Measurements from ENCODE around the gene SLC9A6.
"Not testable (repeated sequence)": the region's sequence is repeated elsewhere in the genome, so short reads cannot be mapped to it uniquely, and the experiment has no call there.

Gene SLC9A6

DNA sequence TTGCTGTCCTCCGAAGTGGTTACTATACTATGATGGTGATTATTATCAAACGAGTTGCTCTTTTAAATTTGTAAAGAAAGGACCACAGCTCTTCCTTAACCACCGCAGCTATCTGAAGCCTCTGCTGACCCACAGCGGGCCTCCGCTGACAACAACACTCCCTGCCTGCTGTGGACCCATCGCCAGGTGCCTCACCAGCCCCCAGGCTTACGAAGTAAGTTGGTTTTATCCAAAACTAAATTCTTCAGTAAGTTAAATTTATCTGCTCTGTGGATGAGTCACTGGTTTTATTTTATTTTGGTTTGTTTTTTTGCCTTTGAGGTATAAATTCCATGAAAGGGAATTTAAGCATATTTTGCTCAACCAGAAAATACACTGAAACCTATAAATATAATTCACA lies 54.7 kb downstream of the SLC9A6 start:
- Mint-ChIP-seq H3K4me1 (ENCODE audit: low read depth) (no peaks in the 10 kb centered on the region), H3K9me3 (no peaks in the 10 kb centered on the region), H3K27me3 (peaks cover 15% of the 10 kb centered on the region), H3K4me3 (no peak overlapping the region), H3K27ac (no peak overlapping the region), H3K36me3 (ENCODE audit: low read depth) (peaks cover 33% of the 10 kb centered on the region)
- DNase-seq: no peak

- Mint-ChIP-seq H3K27me3 (peaks cover 18% of the 10 kb centered on the region), H3K36me3 (ENCODE audit: low read depth) (peaks cover 36% of the 10 kb centered on the region), H3K4me3 (no peak overlapping the region), H3K4me1 (ENCODE audit: low read depth) (no peaks in the 10 kb centered on the region), H3K27ac (no peak overlapping the region), H3K9me3 (no peaks in the 10 kb centered on the region)
- DNase-seq: no peak
Observed at GRCh38 chrX:136041254-136041812, 56.1 kb downstream of the SLC9A6 start.

GRCh38 chrX:136045008-136045407 lies 59.8 kb downstream of the SLC9A6 start:
- Mint-ChIP-seq H3K27me3 (peaks cover 32% of the 10 kb centered on the region), H3K9me3 (no peaks in the 10 kb centered on the region), H3K27ac (no peak overlapping the region), H3K36me3 (ENCODE audit: low read depth) (peaks cover 27% of the 10 kb centered on the region), H3K4me1 (ENCODE audit: low read depth) (no peaks in the 10 kb centered on the region), H3K4me3 (no peak overlapping the region)
- DNase-seq: no peak

DNA sequence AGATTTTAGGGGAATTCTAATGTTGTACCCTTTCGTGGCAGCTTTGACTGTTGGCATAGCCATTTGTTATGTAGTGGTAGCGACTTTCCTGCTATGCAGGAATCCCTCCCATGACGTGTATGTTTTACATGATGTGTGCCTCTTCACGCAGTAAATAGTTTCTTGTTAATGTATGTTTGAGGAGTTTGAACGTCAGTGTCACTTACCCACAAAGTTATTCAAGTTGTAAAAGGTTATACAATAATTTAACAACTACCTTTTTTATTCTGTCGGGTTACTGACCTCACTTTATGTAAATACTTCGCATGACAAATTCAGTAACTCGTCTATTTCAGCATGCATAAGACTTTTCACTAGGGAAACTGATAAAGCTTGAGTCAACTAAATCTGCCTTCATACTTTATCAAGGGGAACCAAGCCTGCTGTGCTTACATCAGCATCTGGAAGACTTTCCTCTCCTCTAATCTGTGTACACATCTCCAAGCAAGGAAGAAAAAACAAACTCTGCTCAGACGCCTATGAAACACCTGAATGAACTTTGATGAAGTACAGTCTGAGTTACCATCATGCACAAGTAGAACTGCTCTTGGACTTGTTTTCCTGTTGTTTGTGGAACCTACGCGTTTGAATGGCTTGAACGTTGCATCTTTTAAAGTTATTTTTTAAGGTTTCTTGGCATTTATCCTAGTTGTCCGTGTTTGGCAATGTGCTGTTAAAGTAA lies 61.2 kb downstream of the SLC9A6 start:
- no peak overlapping the region for H3K27ac Mint-ChIP-seq
- H3K9me3 Mint-ChIP-seq: no peaks in the 10 kb centered on the region
- H3K36me3 Mint-ChIP-seq (ENCODE audit: low read depth): peaks cover 18% of the 10 kb centered on the region

DNA sequence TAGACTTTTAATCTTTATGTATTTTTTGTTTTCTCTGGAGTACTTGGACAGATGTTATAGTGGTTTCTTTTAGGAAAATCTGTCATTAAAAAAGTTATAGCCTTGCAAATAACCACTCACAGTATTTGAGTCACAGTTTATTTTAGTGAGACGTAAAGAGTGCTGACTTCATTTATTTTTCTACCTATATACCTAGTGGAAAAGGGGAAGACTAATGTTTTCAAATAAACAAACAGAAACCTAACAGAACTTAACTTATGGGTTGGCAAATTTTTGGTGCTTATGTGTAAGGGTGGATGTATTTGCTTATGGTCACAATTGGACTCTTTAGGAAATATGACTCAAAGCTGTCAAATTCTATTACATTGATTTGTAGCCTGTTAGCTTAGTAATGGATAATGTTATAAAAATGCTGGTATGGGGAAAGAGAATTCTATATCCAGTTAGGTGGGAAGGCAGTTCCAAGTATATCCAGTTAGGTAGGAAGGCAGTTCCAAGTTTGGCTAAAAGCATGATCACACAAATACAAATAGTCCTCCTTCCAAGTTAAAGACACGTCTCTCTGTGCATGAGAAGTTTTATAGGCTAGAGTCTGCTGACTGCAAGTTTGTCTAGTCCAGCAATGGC lies 61.9 kb downstream of the SLC9A6 start:
- H3K27ac Mint-ChIP-seq: no peak overlapping the region
- H3K4me3 Mint-ChIP-seq: no peak overlapping the region
- H3K9me3 Mint-ChIP-seq: no peaks in the 10 kb centered on the region
- no peaks in the 10 kb centered on the region for H3K4me1 Mint-ChIP-seq (ENCODE audit: low read depth)
- H3K27me3 Mint-ChIP-seq: peaks cover 37% of the 10 kb centered on the region
- peaks cover 18% of the 10 kb centered on the region for H3K36me3 Mint-ChIP-seq (ENCODE audit: low read depth)
- DNase-seq: no peak

More for the DNA sequence above, 61.2 kb downstream of the SLC9A6 start:
- no peak overlapping the region for H3K4me3 Mint-ChIP-seq
- DNase-seq: no peak
- H3K27me3 Mint-ChIP-seq: peaks cover 31% of the 10 kb centered on the region
- no peaks in the 10 kb centered on the region for H3K4me1 Mint-ChIP-seq (ENCODE audit: low read depth)

- Mint-ChIP-seq H3K9me3 (no peaks in the 10 kb centered on the region), H3K4me1 (ENCODE audit: low read depth) (no peaks in the 10 kb centered on the region), H3K4me3 (no peak overlapping the region), H3K27me3 (peaks cover 40% of the 10 kb centered on the region), H3K27ac (no peak overlapping the region), H3K36me3 (ENCODE audit: low read depth) (peaks cover 17% of the 10 kb centered on the region)
- DNase-seq: no peak
Observed at GRCh38 chrX:136047969-136048368, 62.7 kb downstream of the SLC9A6 start.

- Mint-ChIP-seq H3K27me3 (peaks cover 42% of the 10 kb centered on the region), H3K4me3 (no peak overlapping the region)
- DNase-seq: no peak
Observed at GRCh38 chrX:136048446-136048845, 63.2 kb downstream of the SLC9A6 start.

DNA sequence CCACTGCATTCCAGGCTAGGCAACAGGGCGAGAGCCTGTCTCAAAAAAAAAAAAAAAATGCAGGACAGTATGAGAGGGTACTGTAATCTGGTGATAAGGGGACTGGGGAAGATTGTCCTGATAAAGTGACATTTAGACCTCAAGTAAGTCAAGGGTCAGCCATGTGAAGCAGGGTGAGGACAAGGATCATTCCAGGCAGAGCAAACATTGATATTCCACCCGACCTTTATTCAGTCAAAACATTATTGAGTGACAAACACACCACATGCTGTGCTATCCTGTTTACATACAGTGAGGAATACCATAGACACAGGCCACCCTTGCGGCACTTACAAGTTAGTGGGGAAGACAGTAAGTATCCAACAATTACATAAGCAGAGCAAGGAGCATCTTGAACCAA lies 64.4 kb downstream of the SLC9A6 start:
- Mint-ChIP-seq H3K4me1 (ENCODE audit: low read depth) (no peaks in the 10 kb centered on the region), H3K36me3 (ENCODE audit: low read depth) (peaks cover 7% of the 10 kb centered on the region), H3K4me3 (no peak overlapping the region), H3K27ac (no peak overlapping the region), H3K9me3 (no peaks in the 10 kb centered on the region), H3K27me3 (peaks cover 38% of the 10 kb centered on the region)
- DNase-seq: no peak

More at GRCh38 chrX:136048446-136048845, 63.2 kb downstream of the SLC9A6 start:
- H3K4me1 Mint-ChIP-seq (ENCODE audit: low read depth): no peaks in the 10 kb centered on the region
- H3K9me3 Mint-ChIP-seq: no peaks in the 10 kb centered on the region
- H3K36me3 Mint-ChIP-seq (ENCODE audit: low read depth): peaks cover 16% of the 10 kb centered on the region
- H3K27ac Mint-ChIP-seq: no peak overlapping the region

DNA sequence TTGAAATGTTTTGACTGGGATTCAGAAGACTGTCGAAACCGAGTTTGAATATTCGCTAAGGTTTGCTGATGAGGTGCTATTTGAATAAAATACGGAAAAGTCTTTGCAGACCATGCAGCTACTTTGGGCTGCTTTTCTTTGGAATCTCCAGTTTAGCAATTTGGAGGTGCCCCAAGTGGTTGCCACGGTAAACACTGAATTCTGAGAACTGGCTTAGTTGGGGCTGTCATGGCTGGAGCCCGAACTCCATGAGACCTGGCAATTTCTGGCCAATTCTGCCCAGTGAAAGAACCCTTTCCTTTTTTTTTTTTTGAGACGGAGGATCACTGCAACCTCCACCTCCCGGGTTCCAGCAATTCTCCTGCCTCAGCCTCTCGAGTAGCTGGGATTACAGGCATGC lies 65.6 kb downstream of the SLC9A6 start:
- H3K4me3 Mint-ChIP-seq; H3K36me3 Mint-ChIP-seq (ENCODE audit: low read depth); H3K9me3 Mint-ChIP-seq; DNase-seq; H3K27ac Mint-ChIP-seq; H3K4me1 Mint-ChIP-seq (ENCODE audit: low read depth): not testable (repeated sequence)
- peaks cover 40% of the 10 kb centered on the region for H3K27me3 Mint-ChIP-seq

DNA sequence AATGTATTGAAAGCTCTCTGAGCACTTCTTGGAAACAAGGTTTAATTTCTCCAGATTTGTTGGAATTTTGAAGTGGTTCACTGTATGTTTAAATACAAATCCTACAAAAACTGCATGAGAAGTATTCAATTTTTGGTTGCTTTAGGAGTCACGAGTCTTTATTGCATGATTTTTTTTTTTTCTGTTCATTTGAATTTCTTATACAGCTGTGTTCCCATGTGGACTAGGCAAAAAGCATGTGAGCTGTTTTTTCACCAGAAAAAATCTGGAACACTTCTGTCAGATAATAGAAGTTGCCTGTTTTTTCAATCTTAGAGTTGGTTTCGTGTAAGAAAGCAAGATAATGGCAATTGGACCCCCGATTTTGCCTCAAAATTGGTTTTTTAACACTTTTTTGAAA lies 66.4 kb downstream of the SLC9A6 start:
- Mint-ChIP-seq H3K9me3 (no peaks in the 10 kb centered on the region), H3K27ac (no peak overlapping the region)

GRCh38 chrX:136055651-136056221 lies 70.5 kb downstream of the SLC9A6 start:
- no peaks in the 10 kb centered on the region for H3K9me3 Mint-ChIP-seq
- no peak overlapping the region for H3K4me3 Mint-ChIP-seq
- no peak for DNase-seq
- H3K36me3 Mint-ChIP-seq (ENCODE audit: low read depth): no peaks in the 10 kb centered on the region
- H3K27ac Mint-ChIP-seq: no peak overlapping the region
- H3K27me3 Mint-ChIP-seq: peaks cover 26% of the 10 kb centered on the region
- peaks cover 4% of the 10 kb centered on the region for H3K4me1 Mint-ChIP-seq (ENCODE audit: low read depth)

More for the DNA sequence above, 66.4 kb downstream of the SLC9A6 start:
- H3K4me3 Mint-ChIP-seq: no peak overlapping the region
- H3K36me3 Mint-ChIP-seq (ENCODE audit: low read depth): no peaks in the 10 kb centered on the region
- peaks cover 40% of the 10 kb centered on the region for H3K27me3 Mint-ChIP-seq
- H3K4me1 Mint-ChIP-seq (ENCODE audit: low read depth): peaks cover 2% of the 10 kb centered on the region
- DNase-seq: no peak

DNA sequence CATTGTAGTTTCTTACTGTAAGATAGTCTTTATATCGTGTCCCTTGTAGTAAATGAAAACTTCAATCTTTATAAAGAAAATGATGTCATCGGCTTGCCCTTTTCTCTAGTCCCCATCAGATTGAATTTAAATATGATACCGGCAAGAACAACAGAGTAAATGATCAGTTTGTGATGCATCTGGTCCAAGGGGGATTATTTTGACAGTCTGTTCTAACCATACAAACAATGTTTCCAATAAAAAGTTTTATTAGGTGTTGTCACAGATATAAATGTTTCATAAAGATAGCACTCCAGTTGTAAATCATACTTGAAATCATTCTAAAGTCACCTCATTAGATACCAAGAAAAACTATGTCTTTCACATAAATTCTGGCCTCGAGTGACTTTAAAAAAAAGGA lies 72.3 kb downstream of the SLC9A6 start:
- Mint-ChIP-seq H3K9me3 (no peaks in the 10 kb centered on the region), H3K36me3 (ENCODE audit: low read depth) (no peaks in the 10 kb centered on the region), H3K27me3 (peaks cover 19% of the 10 kb centered on the region), H3K27ac (no peak overlapping the region), H3K4me1 (ENCODE audit: low read depth) (peaks cover 4% of the 10 kb centered on the region), H3K4me3 (no peak overlapping the region)
- DNase-seq: no peak

DNA sequence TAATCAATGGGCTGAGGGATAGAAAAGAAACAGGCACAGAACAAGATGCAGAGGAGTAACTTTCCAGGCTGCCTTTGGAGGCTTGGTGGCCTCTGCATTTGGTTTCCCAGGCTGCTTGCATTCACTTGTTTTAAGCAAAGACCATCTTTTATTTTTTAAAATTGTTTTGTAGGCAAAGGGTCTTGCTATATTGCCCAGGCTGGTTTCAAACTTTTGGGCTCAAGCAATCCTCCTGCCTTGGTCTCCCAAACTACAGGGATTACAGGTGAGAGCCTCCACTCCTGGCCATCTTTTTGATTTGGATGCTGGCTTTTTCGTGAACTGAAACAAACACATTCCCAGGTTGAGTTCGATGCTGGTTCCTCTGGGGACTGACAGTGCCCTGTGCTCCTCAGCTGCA lies 74.1 kb downstream of the SLC9A6 start:
- Mint-ChIP-seq H3K36me3 (ENCODE audit: low read depth) (no peaks in the 10 kb centered on the region), H3K4me3 (no peak overlapping the region), H3K9me3 (no peaks in the 10 kb centered on the region), H3K4me1 (ENCODE audit: low read depth) (peaks cover 6% of the 10 kb centered on the region), H3K27me3 (peaks cover 24% of the 10 kb centered on the region), H3K27ac (no peak overlapping the region)
- DNase-seq: no peak

- Mint-ChIP-seq H3K27ac (no peak overlapping the region), H3K9me3 (no peaks in the 10 kb centered on the region), H3K27me3 (peaks cover 28% of the 10 kb centered on the region), H3K4me3 (no peak overlapping the region), H3K36me3 (ENCODE audit: low read depth) (no peaks in the 10 kb centered on the region), H3K4me1 (ENCODE audit: low read depth) (peaks cover 19% of the 10 kb centered on the region)
- DNase-seq: no peak
Observed at GRCh38 chrX:136061286-136061685, 76.1 kb downstream of the SLC9A6 start.

DNA sequence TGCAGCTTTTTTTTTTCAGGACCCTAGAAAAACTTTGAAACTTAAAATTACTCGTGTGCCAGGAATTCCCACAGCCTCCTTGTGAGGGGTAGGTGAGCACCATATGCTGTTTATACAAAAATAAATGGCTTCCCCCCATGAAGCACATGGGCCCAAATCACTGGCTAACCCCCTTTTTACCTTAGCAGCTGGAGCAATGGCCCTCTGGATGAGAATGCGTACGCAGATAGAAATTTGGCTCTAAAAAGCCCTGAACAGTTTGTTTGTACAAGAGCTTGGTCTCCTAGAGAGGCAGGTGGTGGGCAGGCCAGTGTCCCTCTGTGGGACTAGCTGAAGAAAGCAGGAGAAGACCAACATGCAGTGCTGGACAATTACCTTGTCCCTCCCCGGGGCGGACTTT lies 76.5 kb downstream of the SLC9A6 start:
- no peak overlapping the region for H3K4me3 Mint-ChIP-seq
- peaks cover 32% of the 10 kb centered on the region for H3K27me3 Mint-ChIP-seq
- no peak for DNase-seq
- H3K9me3 Mint-ChIP-seq: no peaks in the 10 kb centered on the region
- H3K4me1 Mint-ChIP-seq (ENCODE audit: low read depth): peaks cover 18% of the 10 kb centered on the region
- H3K27ac Mint-ChIP-seq: no peak overlapping the region
- H3K36me3 Mint-ChIP-seq (ENCODE audit: low read depth): no peaks in the 10 kb centered on the region

Data from activated T-cell treated with anti-CD3 and anti-CD28 coated beads, Interleukin-2, amount 50 U/mL, for 24 hours (primary cell).